ENCODE measurements around the gene BLTP3A. TPM values are rescaled to one million over a fixed set of nuclear protein-coding genes. Genes with fewer than 3 reads are reported as not detected.

Gene BLTP3A, protein sequence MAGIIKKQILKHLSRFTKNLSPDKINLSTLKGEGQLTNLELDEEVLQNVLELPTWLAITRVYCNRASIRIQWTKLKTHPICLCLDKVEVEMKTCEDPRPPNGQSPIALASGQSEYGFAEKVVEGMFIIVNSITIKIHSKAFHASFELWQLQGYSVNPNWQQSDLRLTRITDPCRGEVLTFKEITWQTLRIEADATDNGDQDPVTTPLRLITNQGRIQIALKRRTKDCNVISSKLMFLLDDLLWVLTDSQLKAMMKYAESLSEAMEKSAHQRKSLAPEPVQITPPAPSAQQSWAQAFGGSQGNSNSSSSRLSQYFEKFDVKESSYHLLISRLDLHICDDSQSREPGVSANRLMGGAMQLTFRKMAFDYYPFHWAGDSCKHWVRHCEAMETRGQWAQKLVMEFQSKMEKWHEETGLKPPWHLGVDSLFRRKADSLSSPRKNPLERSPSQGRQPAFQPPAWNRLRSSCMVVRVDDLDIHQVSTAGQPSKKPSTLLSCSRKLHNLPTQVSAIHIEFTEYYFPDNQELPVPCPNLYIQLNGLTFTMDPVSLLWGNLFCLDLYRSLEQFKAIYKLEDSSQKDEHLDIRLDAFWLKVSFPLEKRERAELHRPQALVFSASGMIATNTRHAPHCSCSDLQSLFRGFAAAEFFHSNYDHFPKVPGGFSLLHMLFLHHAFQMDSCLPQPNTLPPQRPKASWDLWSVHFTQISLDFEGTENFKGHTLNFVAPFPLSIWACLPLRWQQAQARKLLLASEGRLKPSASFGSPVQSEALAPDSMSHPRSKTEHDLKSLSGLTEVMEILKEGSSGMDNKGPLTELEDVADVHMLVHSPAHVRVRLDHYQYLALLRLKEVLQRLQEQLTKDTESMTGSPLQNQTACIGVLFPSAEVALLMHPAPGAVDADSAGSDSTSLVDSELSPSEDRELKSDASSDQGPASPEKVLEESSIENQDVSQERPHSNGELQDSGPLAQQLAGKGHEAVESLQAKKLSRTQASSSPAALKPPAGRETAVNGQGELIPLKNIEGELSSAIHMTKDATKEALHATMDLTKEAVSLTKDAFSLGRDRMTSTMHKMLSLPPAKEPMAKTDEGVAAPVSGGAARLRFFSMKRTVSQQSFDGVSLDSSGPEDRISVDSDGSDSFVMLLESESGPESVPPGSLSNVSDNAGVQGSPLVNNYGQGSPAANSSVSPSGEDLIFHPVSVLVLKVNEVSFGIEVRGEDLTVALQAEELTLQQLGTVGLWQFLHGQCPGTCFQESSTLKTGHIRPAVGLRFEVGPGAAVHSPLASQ (N-terminal part only)
- total RNA-seq: 8.2 and 11.2 TPM in 2 replicates

DNA sequence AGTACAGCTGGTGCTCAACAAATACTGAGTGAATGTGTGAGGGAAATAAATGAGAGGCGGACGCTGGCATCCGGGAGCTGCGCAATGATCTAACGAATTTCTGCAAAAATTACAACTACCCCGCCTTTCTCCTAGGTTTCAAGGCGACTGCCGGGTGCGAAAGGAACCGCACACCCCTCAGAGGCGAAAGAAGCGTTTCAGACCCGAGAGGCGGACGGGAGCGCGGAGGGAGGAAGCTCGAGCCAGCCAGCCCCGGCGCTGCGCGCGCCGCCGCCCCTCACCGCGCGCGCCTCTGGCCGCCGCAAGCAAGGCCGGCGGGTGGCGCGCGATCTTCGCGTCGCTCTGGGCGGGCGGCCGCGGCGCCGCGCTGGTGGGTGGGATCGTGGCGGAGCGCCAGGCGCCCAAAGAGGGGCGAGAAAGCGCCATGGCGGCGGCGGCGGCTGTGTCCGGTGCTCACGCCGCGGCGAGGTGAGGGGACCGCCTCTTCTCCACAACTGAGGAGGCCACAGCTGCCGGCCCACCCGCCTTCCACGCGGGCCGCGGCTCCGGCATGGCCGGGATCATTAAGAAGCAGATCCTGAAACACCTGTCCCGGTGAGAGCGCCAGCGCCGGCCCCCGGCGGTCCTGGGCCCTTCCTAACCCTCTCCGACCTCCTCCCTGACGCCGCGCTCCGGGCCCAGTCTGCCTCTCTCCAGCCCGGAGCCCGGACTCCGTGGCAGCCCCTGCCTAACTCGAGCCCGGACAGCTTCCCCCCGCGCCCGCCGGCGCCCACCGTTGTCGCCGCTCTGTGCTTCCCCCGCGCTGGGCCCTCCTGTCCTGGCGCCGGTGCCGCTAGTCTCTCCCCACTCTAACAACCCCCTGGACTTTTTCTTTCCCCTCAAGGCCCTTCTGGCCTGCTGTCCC is at the start of gene BLTP3A:
Gene BLTP3A, plus strand, starts transcription at position 383 of the 904 bp plus-strand sequence. Its CDS starts 168 bp downstream, at position 551.

Small RNA genes within 50 kb of the gene (small RNA-seq; reads per million reads assigned to genes)
- gene RF00019: not detected

Other genes starting within 250 kb of the BLTP3A start
- gene SPDEF, start 235.8 kb upstream of the BLTP3A start, total RNA-seq: not detected in 2 replicates
- 36.2 and 41.3 TPM in 2 replicates for gene ILRUN, start 95.3 kb upstream of the BLTP3A start, total RNA-seq
- gene SNRPC, start 34.6 kb upstream of the BLTP3A start, total RNA-seq: 62.7 and 71.5 TPM in 2 replicates
- gene TAF11, start 96.0 kb downstream of the BLTP3A start, total RNA-seq: 15.3 and 23.0 TPM in 2 replicates
- 7.4 and 9.1 TPM in 2 replicates for gene ANKS1A, start 97.2 kb downstream of the BLTP3A start, total RNA-seq